HG03159 (cell line): Measurements from ENCODE around the gene FLVCR2.
A peak's percentile ranks its signal among the peaks of the same experiment; 100 is the strongest.

ENCODE experiments used
- ATAC-seq: cut with Tn5 transposase; IDR thresholded peaks from one replicate; pipeline ENCODE4 v1.9.1; 2021; ENCODE audit warnings: mild to moderate bottlenecking, moderate library complexity; ENCODE audit not compliant: unreplicated experiment

The FLVCR2 gene, protein sequence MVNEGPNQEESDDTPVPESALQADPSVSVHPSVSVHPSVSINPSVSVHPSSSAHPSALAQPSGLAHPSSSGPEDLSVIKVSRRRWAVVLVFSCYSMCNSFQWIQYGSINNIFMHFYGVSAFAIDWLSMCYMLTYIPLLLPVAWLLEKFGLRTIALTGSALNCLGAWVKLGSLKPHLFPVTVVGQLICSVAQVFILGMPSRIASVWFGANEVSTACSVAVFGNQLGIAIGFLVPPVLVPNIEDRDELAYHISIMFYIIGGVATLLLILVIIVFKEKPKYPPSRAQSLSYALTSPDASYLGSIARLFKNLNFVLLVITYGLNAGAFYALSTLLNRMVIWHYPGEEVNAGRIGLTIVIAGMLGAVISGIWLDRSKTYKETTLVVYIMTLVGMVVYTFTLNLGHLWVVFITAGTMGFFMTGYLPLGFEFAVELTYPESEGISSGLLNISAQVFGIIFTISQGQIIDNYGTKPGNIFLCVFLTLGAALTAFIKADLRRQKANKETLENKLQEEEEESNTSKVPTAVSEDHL

DNA sequence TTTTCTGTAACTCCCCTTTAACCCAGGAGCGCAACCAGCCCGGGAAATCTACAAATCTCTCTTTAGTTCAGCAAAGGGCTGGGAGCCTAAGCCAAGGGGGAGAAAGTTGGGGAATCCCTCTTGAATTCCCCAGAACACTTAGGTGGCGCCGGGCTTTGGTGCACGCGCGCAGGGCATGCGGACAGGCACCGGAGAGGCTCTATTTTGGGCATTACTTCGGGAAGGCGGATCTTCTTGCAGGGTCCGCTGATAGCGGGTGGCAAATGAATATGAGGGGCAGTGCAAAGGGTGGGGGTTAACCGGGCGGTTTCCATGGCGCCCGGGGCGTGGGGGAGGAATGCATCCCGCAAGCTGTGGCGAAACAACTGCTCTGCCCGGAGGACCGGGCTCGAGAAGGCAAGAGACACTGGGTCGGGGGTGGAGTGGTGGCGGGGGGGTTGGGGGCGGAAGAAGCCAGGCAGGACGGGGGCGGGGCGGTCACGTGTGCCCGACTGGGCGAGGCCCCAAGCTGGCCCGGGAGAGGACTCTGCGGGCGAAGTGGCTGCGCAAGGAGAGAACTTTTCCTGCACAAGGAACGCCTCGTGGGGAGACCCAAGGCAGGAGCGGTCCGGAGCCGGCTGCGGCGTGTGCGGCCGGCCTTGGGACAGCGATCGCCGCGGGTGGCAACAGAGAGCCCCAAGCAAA lies at the start of gene FLVCR2:
Gene FLVCR2 (plus strand): TSS at position 519 of the 684 bp plus-strand sequence. CDS start 353 bp downstream, outside the sequence.
- ATAC-seq: peak; percentile 41

GRCh38 chr14:75531256-75531655 lies 47.2 kb upstream of the FLVCR2 start:
- ATAC-seq: no peak

DNA sequence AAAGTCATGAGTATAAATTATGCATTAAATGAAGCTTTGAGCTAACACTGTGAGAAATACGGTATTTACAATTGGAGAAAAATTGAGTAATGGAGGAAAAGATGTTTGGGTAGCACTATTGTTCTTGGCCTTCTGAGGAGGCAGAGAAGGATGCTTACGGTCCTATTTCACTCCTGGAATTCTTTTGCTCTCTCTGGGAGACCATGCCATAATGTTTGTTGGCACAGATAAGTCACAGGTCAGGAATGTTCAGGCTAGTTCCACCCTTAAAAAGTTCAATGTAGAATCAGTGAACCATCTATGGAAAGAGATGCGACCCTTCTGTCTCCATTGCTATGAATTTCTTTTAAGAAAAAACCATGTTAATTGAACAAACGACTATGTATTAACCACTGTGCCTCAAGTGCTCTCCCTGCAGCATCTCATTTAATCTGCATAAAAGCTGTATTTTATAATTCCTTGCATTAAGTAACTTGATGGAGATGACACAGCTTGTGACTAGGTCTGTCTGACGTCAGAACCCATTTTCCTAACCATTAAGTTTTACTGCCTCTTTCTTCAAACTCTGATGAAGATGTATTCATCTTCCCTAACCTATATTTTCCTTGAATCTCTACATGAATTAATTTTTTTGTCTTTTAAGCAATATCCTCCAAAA lies 46.6 kb upstream of the FLVCR2 start:
- ATAC-seq: no peak

DNA sequence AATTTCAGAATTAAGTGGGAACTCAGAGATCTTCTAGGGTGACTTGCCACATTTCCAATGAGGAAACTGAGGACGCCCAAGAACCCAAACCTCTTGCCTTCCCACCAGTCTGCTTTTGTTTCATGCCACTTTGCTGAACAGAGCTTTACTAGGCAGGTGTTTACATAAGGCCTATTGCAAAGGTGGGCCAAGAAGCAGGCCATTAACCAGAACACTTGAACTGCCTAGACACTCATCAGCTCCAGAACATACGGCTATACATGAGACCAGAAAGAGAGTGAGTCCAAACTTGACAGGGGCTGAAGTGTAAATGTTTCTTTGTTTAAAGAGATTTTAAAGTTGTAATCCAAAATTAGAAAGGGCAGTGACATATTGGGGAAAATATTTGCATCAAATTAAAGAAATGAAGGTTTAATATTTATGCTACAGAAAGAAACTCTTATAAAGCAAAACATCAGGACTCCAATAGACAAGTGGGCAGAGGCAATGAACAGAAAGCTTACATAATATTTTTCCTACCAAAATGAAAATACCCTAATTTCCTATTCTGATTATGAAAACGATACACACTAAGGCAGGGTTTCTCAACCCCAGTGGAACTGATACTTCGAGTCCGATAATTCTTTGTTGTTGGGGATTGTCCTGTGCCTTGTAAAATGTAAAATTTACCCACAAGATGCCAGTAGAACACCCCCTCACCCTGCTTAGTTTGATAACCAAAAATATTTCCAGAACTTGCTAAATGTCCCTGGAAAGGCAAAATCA lies 44.4 kb upstream of the FLVCR2 start:
- ATAC-seq: no peak

- no peak for ATAC-seq
Observed at GRCh38 chr14:75535164-75535898, 43.1 kb upstream of the FLVCR2 start.

DNA sequence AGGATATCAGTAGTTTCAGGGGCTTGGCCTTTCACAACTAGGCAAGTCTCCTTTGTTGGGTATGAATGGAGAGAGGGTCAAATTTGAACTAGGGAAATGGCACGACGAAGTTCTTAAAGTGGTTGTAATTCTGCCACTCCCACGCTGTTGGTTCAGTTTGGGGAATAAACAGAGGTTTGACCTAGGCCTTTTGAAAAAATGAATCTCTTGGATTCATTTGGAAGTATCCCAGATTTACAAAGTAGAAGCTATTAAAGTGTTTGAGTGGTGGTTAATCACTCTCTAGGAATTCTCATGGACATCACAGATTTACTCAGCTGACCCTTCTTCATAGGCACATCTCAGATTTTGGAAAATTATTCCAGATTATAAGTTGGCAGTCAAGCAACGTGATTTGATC lies 41.3 kb upstream of the FLVCR2 start:
- ATAC-seq: no peak

DNA sequence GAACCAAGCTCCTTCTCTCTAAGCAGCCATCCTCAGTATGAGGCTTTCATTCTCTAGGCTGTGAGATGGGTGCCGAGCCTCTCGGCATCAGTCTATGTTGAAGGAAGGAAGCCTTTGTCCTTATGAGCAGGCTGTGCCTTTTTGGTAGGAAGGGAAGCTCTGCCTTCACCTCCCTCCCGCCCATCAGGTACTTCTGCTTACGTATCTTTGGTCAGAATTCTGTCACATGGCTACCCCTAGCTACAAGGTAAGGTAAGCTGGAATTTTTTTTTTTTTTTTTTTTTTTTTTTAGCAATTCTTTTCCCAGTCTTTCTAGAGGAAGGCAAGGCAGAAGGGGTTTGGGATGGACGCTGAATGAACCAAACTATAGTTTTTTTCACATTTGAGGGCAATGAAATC lies 39.3 kb upstream of the FLVCR2 start:
- no peak for ATAC-seq

DNA sequence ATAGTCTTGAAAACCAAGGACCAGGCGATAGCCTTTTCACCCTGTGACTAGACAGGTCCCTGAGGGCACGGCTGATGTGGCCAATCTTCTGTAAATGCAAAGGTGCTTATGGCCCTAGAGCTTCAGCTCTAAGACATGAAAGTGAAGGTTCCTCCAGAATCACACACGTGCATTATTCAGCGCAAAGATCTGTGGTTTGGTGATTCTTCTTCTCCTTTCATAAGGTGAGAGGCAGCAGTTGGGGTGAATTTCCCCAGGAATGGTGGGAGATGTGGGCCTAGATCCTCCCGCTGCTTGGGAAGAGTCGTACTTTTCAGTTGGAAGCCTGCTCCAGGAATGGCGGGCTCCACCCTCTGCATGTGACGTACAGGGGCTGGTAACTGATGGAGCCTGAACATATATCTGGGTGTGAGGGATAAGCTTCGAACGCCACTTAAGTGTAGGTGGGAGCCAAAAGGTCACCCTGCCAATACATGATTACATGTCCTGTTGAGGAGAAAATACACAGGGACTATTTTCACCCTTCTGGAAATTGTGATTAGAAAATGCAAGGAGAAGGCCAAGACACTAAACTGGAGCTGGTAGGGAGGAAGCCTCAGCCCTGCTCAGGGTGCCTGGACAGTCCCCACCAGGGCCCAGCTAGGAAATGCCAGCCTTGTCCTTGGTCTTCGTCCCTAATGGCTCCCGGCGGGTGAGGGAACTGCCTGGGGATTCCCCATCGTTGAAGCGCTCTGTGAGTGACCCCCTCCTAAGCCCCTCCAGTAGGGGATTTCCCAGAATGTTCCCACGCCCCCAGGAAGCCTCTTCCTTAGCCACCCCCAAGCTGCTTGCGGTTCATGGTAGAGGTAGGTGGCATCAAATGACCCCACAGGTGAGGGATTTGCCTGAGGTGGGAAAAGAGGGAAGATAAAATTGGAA lies 38.6 kb upstream of the FLVCR2 start:
- ATAC-seq: peak; percentile 47

- ATAC-seq: no peak
Observed at GRCh38 chr14:75540479-75540851, 38.0 kb upstream of the FLVCR2 start.

DNA sequence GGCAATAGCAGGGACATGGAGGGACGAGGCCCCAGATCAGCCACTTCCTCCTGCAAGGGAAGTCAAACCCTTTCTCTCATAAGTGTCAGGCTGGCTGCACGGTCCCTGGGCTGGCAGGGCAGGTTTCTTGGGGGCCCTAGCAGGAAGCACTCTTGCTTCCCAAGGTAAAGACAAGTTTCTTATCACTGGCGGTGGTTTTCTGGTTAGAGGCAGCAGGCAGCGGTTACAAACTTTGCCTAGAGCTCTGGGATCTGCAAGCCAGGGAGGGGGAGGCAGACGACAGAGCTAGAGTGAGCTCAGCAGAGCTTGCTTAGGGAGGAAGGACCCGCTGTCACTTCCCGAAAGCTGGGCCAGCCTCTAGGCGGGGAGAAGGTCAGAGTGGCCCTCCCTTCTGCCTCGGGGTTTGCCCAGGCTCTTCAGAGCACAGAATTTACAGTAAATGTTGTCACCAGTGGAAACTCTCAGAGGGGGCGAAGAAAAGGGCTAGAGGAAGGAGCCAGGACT lies 35.8 kb upstream of the FLVCR2 start:
- peak; percentile 58 for ATAC-seq

GRCh38 chr14:75543253-75543652 lies 35.2 kb upstream of the FLVCR2 start:
- no peak for ATAC-seq

GRCh38 chr14:75543786-75544185 lies 34.6 kb upstream of the FLVCR2 start:
- ATAC-seq: no peak

DNA sequence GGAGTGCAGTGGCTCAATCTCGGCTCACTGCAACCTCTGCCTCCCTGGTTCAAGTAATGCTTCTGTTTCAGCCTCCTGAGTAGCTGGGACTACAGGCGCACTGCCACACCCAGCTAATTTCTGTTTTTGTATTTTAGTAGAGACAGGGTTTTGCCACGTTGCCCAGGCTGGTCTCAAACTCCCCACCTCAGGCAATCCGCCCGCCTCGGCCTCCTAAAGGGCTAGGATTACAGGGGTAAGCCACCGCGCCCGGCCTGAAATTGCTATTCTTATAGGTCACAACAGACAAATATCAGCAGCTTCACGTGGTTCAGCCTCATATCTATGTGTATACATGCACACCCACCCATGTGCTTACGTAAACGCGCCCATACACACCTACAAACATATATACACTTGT lies 32.5 kb upstream of the FLVCR2 start:
- ATAC-seq: no peak

- no peak for ATAC-seq
Observed at GRCh38 chr14:75547552-75548250, 30.7 kb upstream of the FLVCR2 start.

- no peak for ATAC-seq
Observed at GRCh38 chr14:75548544-75548943, 29.9 kb upstream of the FLVCR2 start.

GRCh38 chr14:75549169-75549568 lies 29.3 kb upstream of the FLVCR2 start:
- ATAC-seq: peak; percentile 52

- no peak for ATAC-seq
Observed at GRCh38 chr14:75551021-75551420, 27.4 kb upstream of the FLVCR2 start.

DNA sequence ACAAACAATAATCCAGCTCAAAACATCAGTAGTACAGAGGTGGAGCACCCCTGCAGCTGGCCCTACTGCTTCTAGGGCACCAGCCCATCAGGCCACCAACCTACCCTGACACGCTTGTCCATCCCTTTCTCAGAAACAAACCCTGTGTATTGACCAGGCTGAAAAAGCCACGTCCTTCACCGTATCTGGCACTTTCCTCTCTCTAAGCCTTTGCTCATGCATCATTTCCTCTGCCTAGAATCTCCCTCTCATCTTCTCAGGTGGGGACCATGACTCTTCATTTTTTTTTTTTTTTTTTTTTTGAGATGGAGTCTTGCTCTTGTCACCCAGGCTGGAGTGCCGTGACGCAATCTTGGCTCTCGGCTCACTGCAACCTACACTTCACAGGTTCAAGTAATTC lies 25.3 kb upstream of the FLVCR2 start:
- no peak for ATAC-seq
